Raji (cell line): ENCODE data around the gene IFNA13.

Source experiments
- POLR2A ChIP-seq: IDR thresholded peaks from 2 replicates; pipeline ENCODE4 v1.6.1; 2011; ENCODE audit warnings: low read depth, low read length, control low read depth; ENCODE audit not compliant: insufficient read depth

Gene IFNA13

DNA sequence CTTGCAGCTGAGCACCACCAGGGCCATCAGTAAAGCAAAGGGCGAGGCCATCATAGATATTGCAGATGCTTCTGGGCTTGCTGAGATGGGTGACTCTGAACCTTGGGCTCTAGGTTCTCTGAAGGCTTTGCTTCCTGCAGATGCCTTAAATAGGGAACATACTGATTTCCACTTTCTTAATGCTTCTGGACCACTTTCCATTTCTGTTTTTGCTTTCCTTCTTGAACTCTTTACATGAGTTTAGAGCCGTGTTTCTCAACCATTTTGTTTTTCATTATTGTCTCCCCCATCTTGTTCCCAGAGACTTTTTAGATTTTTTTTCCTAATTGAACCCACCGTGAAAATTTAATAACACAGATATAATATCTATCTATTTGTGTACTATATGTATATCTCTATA lies at the start of gene IFNA13:
TSS of gene IFNA13 (minus strand) at position 101 of the 400 bp plus-strand sequence. CDS start at position 54, 47 bp downstream.
- TF ChIP-seq POLR2A, result no peak

DNA sequence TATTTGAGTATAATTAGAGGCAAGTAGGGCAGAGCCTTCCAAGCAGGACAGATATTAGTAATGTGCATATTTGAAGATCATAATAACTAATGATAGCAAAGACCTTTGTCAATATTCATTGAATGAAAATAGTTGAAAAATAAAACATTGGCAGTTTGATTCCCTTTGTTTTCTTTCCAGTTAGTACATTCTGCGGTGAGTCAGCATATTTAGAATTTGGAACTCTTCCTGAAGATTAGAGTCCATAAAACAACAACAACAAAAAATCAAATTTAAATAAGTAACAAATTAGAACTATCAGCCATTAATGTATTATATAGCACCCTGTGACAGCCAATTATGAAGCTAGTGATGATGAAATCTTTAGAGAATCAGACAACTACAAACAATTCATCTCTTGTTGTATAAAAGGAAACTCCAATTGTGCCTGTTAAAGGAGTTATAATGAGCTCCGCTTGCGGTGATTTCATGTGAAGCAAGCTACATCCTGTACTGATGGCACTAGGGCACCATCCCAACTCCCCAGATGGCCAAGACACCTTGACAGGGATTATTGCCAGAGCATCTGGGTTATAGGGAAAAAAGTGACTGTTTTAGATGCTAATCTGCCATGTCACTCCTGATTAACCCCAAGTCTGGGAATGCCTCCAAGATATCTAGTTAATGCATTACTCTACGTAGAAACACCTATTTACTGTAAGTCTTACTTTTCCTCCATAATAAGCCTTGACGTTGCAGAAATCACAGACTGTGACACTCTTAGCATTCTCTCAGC lies 47.8 kb upstream of the IFNA13 start:
- no peak for TF ChIP-seq POLR2A

DNA sequence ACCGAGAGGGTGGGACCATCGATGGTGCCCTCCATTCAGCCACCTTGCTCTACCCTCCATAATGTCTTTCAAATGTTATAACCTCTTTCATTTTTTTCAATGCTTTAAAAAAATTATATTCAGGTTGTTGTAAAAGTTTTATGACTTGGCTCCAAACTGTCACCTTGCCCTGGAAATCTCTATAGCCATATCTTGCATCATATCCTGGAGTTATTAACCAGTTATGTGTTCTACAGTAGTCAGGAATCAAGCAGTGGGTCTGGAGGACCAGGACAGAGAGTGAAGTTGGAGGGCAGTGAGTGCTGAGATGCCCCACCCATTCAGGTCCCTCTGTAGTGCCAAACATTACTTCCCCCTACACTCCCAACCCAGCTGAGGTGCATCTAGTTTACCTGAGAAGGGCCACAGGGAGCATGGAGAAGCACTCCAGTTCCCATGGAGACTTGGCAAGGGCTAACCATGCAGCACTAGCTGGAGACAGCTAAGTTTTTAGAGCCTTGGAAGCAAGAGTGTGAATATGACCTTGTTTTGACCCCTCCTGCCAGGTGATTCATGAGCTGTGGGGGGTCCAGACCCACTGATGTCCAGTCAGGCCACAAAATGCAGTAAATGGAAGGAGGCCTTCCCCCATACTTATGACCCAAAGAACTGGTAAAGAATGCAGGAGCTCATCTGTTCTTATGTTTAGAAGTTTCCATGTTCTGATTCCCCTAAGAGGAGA lies 46.5 kb upstream of the IFNA13 start:
- TF ChIP-seq POLR2A, result no peak

DNA sequence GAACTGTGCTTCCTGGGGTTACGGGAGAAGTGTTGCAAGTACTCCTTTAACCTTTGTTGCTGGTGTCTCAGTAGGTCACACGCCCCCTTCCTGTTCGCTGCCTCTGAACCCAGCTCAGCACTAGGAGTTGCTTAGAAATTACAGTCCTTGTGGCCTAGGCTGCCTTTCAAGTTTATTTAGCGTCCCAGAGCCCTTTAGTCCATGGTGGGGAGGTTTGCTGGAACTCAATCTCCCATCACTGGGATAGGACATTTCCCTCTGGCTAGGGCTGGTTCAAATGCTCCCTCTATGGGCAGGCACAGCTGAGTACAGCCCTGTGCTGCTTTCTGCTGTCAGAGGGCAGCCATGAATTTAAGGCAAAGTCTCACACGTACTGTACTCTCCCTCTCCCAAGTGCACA lies 45.8 kb upstream of the IFNA13 start:
- TF ChIP-seq POLR2A, result no peak

DNA sequence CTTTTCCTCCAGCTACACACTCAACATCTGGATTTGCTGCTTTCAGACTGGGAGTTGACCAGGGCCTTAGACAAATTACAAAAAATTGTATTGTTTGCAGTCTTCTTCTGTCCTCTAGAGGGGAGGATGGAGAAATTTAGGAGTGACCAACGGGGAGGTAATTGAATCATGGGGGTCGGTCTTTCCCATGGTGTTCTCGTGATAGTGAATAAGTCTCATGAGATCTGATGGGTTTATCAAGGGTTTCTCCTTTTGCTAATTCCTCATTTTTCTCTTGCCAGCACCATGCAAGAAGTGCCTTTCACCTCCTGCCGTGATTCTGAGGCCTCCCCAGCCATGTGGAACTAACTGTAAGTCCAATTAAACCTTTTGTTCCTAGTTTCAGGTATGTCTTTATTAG lies 45.3 kb upstream of the IFNA13 start:
- no peak for TF ChIP-seq POLR2A

DNA sequence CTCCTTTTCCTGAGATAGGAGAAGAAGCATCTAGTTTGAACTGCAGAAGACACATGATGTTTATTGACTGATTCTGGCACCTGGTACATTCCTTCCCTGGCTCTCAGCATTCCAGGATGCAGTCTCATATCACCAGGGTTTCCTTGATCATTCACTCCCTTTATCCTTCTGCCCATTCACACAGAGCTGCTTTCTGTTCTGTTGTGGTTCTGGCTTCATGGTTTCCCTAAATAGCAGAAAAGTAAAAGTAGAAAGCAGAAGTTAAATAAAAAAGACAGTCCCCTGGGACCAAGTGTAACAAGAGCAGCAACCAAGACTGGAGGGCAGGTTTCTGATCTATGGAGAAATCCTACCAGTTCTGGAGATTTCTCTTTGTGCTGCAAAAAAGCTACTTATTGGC lies 44.2 kb upstream of the IFNA13 start:
- no peak for TF ChIP-seq POLR2A

DNA sequence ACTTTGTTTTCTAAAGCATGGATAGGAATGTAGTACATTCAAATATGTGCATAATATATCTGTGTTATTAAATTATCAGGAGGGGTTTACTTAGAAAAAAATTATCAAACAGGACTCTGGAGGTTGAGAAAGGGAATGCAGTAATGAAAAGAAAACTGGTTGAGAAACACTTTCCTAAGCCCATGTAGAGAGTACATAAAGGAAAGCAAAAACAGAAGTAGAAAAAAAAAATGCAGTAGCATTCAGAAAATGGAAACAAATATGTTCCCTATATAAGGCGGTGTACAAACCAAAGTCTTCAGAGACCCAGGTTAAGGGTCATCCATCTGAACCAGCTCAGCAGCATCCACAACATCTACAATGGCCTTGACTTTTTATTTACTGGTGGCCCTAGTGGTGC lies 41.0 kb upstream of the IFNA13 start, which contains the start of gene IFNA8:
TSS of gene IFNA8 (plus strand) at position 301 of the 400 bp plus-strand sequence. CDS start at position 361, 60 bp downstream.
- TF ChIP-seq POLR2A, result no peak

DNA sequence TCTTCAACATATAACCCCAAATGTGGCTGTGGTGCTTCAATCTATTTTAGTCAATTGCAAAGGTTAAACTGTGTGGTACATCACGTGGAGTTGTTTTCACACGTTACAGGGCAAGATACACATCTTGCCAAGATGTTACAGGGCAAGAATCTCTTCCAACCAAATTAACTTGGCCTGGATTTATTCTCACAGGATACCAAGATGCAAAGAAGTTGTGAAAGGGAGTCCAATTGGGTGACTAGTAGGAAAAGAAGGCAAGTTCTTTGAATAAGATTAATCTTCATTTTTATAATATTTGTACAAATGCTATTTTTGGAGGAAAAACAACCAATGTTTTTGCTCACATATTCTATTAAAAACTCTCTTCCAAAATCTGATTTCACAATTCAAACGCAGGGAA lies 36.3 kb upstream of the IFNA13 start:
- TF ChIP-seq POLR2A, result no peak

DNA sequence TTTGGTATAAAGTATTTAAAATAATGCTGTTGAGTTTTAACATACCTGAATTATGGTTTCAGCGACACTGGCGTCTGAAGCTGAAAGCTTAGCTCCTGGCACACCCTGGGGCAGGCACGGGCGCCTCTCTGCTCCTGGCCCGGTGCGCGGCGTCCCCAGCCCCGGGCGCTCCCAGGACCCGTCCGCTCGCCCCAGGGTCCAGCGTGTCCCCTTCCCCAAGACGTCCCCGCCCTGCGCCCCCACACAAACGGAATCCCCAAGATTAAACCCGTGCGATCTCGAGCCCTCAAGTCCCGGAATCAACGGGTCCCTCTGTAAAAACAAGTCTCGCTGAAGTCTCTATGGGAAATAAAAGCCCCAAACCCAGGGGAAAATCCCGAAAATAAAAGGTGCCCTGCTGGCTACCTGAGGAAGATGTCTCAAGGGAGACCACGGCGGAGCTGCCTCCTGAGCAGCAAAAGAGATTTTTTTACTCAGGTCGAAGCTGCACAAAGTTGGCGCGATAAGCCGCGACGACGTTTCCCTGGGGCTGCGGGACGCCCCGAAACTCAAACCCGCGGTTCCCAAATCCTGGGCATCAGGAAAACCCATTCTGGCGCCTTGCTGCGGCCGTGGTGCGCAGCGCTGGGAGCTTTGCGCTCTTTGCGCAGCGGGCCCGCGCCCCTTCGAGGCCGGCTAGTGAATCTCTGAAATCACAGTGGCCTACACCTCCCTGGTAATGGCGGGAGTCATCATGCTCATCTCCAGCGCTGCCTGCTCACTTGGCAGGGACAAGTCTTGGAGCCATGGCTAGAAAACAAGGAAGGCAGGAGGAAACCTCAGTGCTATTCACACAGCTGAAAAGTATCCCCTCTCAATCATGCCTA lies 34.8 kb upstream of the IFNA13 start:
- TF ChIP-seq POLR2A, result no peak

DNA sequence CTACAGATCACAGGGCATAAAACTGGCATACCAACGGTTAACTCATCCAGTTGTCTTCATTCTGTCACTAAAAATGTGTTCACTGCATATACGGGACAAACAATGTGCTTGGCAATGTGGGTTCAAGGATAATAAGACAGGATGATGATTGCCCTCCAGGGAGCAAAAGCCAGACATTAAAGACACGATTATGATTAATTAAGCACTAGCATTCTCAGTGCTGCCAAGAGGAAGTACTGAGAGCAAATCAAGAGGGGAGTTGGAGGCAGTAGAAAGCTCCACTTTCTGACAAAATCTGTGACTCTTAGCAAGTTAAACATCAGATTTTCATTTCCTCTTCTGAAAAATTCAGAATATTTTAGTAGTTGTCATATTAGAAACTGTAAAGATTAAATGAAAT lies 32.1 kb upstream of the IFNA13 start:
- TF ChIP-seq POLR2A, result no peak

DNA sequence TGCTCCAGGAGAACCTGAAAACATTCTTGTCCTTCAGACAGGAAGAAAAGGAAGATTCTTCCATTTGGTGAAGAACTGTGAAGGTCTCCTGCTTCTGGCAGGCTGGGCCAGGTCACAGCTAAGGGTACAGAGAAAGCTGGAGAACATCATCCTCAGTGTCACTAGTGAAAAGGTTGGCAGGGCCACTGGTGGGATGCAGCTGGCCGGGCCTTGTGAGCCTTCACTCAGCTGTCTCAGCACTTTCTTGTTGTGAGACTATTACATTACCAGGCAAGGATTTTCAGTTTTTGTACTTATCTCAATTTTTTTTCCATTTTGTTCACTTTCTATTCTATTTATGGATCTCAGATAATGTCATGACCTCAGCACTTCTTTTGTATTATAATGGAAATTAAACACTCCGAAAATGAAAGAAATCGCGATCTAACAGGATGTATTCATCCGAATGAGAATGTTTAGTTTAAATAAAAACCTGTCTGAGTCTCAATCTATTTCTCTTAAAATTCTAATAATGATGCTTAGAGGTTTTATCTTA lies 31.2 kb upstream of the IFNA13 start:
- TF ChIP-seq POLR2A, result no peak

DNA sequence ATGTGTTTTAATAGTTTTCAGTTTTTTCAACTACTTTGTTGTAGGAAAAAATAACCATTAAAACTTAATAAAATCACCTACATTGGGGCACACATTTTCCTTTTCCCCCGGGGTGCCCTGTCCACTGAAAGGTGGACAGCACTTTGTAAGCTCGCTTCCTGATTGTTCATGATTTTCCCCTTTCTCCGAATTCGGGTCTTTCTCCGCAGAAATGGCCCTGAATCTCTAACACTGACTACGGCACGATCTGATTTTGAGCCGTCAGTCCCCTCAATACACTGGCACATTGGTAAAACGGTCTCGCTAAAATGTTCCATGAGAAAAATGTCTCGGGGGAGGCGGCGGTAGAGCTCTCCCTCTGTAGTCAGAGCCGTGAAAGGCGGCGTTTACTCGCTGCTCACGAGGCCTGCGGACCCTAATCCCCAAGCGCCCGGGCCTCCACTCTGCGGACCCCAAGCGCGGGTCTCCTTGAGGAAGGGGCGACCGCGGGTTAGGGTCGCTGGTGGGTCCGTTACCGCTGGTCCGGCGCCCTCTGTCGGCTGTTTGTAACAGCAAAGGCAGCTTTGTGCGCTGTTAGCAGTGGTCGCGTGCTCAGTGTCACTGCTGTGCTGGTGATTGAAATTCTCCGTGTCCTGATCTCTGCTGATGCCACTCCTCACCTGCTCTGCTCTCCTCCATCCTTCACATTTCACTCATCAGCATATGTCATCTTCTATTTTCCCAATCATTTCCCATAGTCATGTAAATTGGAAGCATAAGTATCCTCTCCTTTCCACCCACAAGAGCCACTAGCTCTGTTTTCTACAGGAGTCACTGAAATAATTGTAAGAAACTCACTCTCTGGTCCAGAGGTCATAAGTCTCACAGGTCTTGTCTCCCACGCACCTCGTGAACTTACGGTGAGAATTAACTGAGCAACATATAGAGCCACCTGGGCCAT lies 28.2 kb upstream of the IFNA13 start:
- no peak for TF ChIP-seq POLR2A

DNA sequence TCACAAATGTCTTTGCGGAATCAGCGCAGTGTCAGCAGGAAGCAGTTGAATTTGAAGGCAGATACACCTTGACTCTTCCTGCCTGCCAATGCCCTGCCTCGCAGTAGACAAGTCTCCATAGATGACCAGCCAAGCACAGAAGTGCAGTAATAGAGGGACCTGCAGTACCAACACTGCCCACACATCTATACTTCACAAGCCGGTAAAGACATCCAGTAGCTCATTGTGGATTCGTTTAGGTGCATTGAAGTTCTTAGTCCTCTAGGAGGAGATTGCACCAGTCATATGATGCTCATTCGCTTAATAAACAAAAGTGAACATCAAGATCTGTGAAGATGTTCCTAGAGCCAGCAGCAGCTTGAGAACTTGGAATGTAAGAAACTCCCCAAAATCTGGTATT lies 24.4 kb upstream of the IFNA13 start:
- TF ChIP-seq POLR2A, result no peak

DNA sequence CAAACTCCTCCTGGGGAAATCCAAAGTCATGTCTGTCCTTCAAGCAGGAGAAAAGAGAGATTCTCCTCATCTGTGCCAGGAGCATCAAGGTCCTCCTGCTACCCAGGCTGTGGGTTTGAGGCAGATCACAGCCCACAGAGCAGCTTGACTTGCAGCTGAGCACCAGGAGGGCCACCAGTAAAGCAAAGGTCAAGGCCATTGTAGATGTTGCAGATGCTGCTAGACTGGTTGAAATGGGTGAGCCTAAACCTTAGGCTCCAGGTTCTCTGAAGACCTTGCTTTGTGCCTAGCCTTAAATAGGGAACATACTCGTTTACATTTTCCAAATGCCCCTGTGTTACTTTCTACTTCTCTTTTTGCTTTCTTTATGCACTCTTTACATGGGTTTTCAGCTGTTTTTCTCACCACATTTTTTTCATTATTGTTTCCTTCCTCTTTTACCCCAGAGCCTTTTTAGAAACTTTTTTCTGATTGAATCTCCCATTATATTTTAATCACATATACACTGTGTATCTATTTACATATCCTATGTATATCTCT lies 17.3 kb upstream of the IFNA13 start, which contains the start of gene IFNA2:
TSS of gene IFNA2 (minus strand) at position 268 of the 540 bp plus-strand sequence. CDS start at position 199, 69 bp downstream.
- TF ChIP-seq POLR2A, result no peak

DNA sequence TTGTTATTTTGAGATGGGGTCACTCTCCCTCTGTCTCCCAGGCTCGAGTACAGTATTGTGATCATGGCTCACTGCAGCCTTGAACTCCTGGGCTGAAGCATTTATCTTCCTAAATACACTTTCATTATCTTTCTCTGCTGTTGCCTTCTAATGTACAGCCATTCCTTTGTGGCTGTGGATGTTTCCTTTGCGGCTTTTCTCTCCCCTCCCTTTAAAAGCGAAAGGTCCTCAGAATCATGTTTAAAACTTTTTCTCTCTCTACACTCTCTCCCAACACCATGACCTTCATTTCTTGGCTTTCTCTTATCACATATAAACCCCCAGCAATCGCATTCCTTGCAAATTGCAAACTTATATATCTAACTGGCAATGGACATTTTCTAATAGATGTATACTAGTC lies 15.8 kb upstream of the IFNA13 start:
- no peak for TF ChIP-seq POLR2A
